GM12891 (cell line): ENCODE data around the gene NEDD4L.
A peak's percentile ranks its signal among the peaks of the same experiment; 100 is the strongest.

ENCODE experiments used
- PAX5 ChIP-seq: IDR thresholded peaks from 2 replicates; pipeline ENCODE4 v1.6.1; 2011; ENCODE audit warnings: low read length, moderate library complexity, mild to moderate bottlenecking; ENCODE audit not compliant: insufficient read depth, severe bottlenecking
- POLR2A ChIP-seq: IDR thresholded peaks from 2 replicates; pipeline ENCODE4 v1.6.1; 2011; ENCODE audit warnings: low read depth, low read length, control low read depth
- POLR2AphosphoS5 ChIP-seq: IDR thresholded peaks from 2 replicates; pipeline ENCODE4 v1.6.1; 2011; ENCODE audit warnings: low read depth, low read length, control low read depth
- POU2F2 ChIP-seq: IDR thresholded peaks from 2 replicates; pipeline ENCODE4 v1.6.1; 2011; ENCODE audit warnings: low read depth, mild to moderate bottlenecking, control low read depth, low read length, moderate library complexity
- SPI1 ChIP-seq: IDR thresholded peaks from 2 replicates; pipeline ENCODE4 v1.6.1; 2011; ENCODE audit warnings: low read depth, low read length, control low read depth
- TAF1 ChIP-seq: IDR thresholded peaks from 2 replicates; pipeline ENCODE4 v1.6.1; 2011; ENCODE audit warnings: low read depth, low read length, control low read depth

- no peak for TF ChIP-seq POU2F2
- TF ChIP-seq POLR2AphosphoS5: no peak
- no peak for TF ChIP-seq POLR2A
- no peak for TF ChIP-seq TAF1
- TF ChIP-seq PAX5: no peak
- TF ChIP-seq SPI1: peak; percentile 62; the same call in 1 of the 2 replicates
Observed at GRCh38 chr18:58106289-58107070, 62.5 kb downstream of the NEDD4L start.
